AG10803 (cell line): ENCODE results near the gene E2F8.
"Not testable (repeated sequence)": the region's sequence is repeated elsewhere in the genome, so short reads cannot be mapped to it uniquely, and the experiment has no call there.

Experiments
- DNase-seq: peaks from one replicate; pipeline ENCODE4 v3.0.0; 2010; ENCODE audit warnings: low read depth
- H3K4me3 ChIP-seq: 2 replicates; pipeline ENCODE4 v1.5.1; 2011; ENCODE audit warnings: mild to moderate bottlenecking, low read length, control low read depth
- CTCF ChIP-seq: conservative IDR thresholded peaks from 2 replicates; pipeline ENCODE4 v1.5.1; 2011; ENCODE audit warnings: mild to moderate bottlenecking, low read length, control low read depth, inconsistent platforms

E2F8 gene

GRCh38 chr11:19259487-19260345 is 19.0 kb upstream of the E2F8 start:
- peak; percentile 98 for TF ChIP-seq CTCF
- H3K4me3 ChIP-seq: peak overlapping the region; percentile 15; the same call in 1 of the 2 replicates
- DNase-seq: peak; percentile 57

- no peak for TF ChIP-seq CTCF
Observed at GRCh38 chr11:19258641-19259230, 18.0 kb upstream of the E2F8 start.

GRCh38 chr11:19254441-19254840 is 13.7 kb upstream of the E2F8 start:
- DNase-seq, H3K4me3 ChIP-seq: not testable (repeated sequence)

More at GRCh38 chr11:19258641-19259230, 18.0 kb upstream of the E2F8 start:
- no peak for DNase-seq
- H3K4me3 ChIP-seq: no peak overlapping the region

GRCh38 chr11:19253817-19254216 is 13.1 kb upstream of the E2F8 start:
- TF ChIP-seq CTCF: no peak
- no peak for DNase-seq
- H3K4me3 ChIP-seq: no peak overlapping the region

- DNase-seq: no peak
- no peak for TF ChIP-seq CTCF
Observed at GRCh38 chr11:19253153-19253745, 12.5 kb upstream of the E2F8 start.

GRCh38 chr11:19252394-19253152 is 11.8 kb upstream of the E2F8 start:
- no peak for TF ChIP-seq CTCF
- H3K4me3 ChIP-seq: no peak overlapping the region
- DNase-seq: no peak

More at GRCh38 chr11:19253153-19253745, 12.5 kb upstream of the E2F8 start:
- H3K4me3 ChIP-seq: no peak overlapping the region

- TF ChIP-seq CTCF: no peak
- DNase-seq: no peak
- H3K4me3 ChIP-seq: no peak overlapping the region
Observed at GRCh38 chr11:19251577-19251976, 10.8 kb upstream of the E2F8 start.
